IMR-90 (cell line): ENCODE measurements around the gene HIVEP1. TPM values are rescaled to one million over a fixed set of nuclear protein-coding genes. Genes with fewer than 3 reads are reported as not detected.

Experiments
- ATAC-seq: fragments of 200-7000 bp; cut with Tn5 transposase; 2 replicates; pipeline ENCODE4 v1.9.1; 2020; ENCODE audit warnings: low read depth, mild to moderate bottlenecking, moderate library complexity
- BruUV-seq: library from RNA; stranded (reverse); fragments of 400-500 nt; replicated peaks from 2 replicates; lab custom pipeline; 2021; lab: Mats Ljungman, UMichigan
- CTCF ChIA-PET: fragments of 300-600 bp; formaldehyde crosslinking; extraction: SDS; loops from one replicate; lab custom pipeline; 2021; ENCODE audit warnings: antibody characterized with exemption; lab: Yijun Ruan, JAX
- POLR2A ChIA-PET: fragments of 300-600 bp; sonication (Branson Sonifier 250); formaldehyde crosslinking; loops from one replicate; lab custom pipeline; 2022; ENCODE audit warnings: antibody characterized with exemption; ENCODE audit not compliant: unreplicated experiment; lab: Charles Lee
- DNase-seq: peaks from one replicate; pipeline ENCODE4 v3.0.0; 2013
- H2AFZ ChIP-seq: replicated peaks from 2 replicates; pipeline ENCODE3; 2013; ENCODE audit warnings: low read length, mild to moderate bottlenecking; ENCODE audit not compliant: poor library complexity
- H2AK5ac ChIP-seq: 2 replicates; pipeline ENCODE4 v1.6.1; 2013; ENCODE audit warnings: low read depth, low read length, inconsistent platforms
- H2AK9ac ChIP-seq: replicated peaks from 2 replicates; pipeline ENCODE3; 2013; ENCODE audit warnings: mild to moderate bottlenecking, low read depth, low read length, moderate library complexity; ENCODE audit not compliant: poor library complexity
- H2BK120ac ChIP-seq: 2 replicates; pipeline ENCODE4 v1.6.1; 2013; ENCODE audit warnings: low read depth, low read length, inconsistent platforms
- H2BK15ac ChIP-seq: 3 replicates; pipeline ENCODE4 v1.6.1; 2013; ENCODE audit warnings: low read depth, low read length, inconsistent platforms
- H2BK20ac ChIP-seq: 2 replicates; pipeline ENCODE4 v1.6.1; 2013; ENCODE audit warnings: low read depth, mild to moderate bottlenecking, inconsistent platforms, low read length, moderate library complexity
- H2BK5ac ChIP-seq: 2 replicates; pipeline ENCODE4 v1.6.1; 2013; ENCODE audit warnings: mild to moderate bottlenecking, low read depth, low read length, inconsistent platforms; ENCODE audit not compliant: poor library complexity, severe bottlenecking
- H3K14ac ChIP-seq: replicated peaks from 2 replicates; pipeline ENCODE4 v1.6.1; 2013; ENCODE audit warnings: low read depth, low read length, inconsistent platforms
- H3K18ac ChIP-seq: 2 replicates; pipeline ENCODE4 v1.6.1; 2013; ENCODE audit warnings: low read depth, low read length, control low read depth
- H3K23ac ChIP-seq: 2 replicates; pipeline ENCODE4 v1.6.1; 2013; ENCODE audit warnings: low read depth, low read length, inconsistent platforms
- H3K27ac ChIP-seq: 2 replicates; pipeline ENCODE4 v1.5.1; 2013; ENCODE audit warnings: mild to moderate bottlenecking, control low read depth, low read length; ENCODE audit not compliant: insufficient read depth
- H3K27me3 ChIP-seq: 2 replicates; pipeline ENCODE4 v1.6.1; 2013; ENCODE audit warnings: low read length; ENCODE audit not compliant: control insufficient read depth, insufficient read depth
- H3K36me3 ChIP-seq: 2 replicates; pipeline ENCODE4 v1.6.1; 2013; ENCODE audit warnings: low read length, mixed read lengths; ENCODE audit not compliant: control insufficient read depth, insufficient read depth
- H3K4ac ChIP-seq: 2 replicates; pipeline ENCODE4 v1.6.1; 2013; ENCODE audit warnings: low read depth, low read length, inconsistent platforms
- H3K4me1 ChIP-seq: 2 replicates; pipeline ENCODE4 v1.6.1; 2013; ENCODE audit warnings: low read length, mixed read lengths; ENCODE audit not compliant: control insufficient read depth, insufficient read depth
- H3K4me2 ChIP-seq: 2 replicates; pipeline ENCODE4 v1.6.1; 2013; ENCODE audit warnings: low read depth, mild to moderate bottlenecking, control low read depth, low read length, moderate library complexity
- H3K4me3 ChIP-seq: 2 replicates; pipeline ENCODE4 v1.5.1; 2013; ENCODE audit warnings: low read depth, mild to moderate bottlenecking, control low read depth, low read length, moderate library complexity; ENCODE audit not compliant: insufficient read depth
- H3K56ac ChIP-seq: 2 replicates; pipeline ENCODE4 v1.6.1; 2013; ENCODE audit warnings: low read length, inconsistent platforms; ENCODE audit not compliant: insufficient read depth; ENCODE audit errors: extremely low read depth
- H3K79me1 ChIP-seq, 2 experiments: 2 replicates each; pipeline ENCODE4 v1.6.1; 2013; ENCODE audit warnings: low read length in 2 of 2, inconsistent platforms in 1 of 2, low read depth in 1 of 2
- H3K9ac ChIP-seq: 2 replicates; pipeline ENCODE4 v1.6.1; 2013; ENCODE audit warnings: low read depth, low read length, control low read depth
- H3K9me1 ChIP-seq: 2 replicates; pipeline ENCODE4 v1.6.1; 2013; ENCODE audit warnings: low read length, inconsistent platforms; ENCODE audit not compliant: insufficient read depth
- H3K9me3 ChIP-seq: 2 replicates; pipeline ENCODE4 v1.6.1; 2013; ENCODE audit warnings: low read length; ENCODE audit not compliant: control insufficient read depth, insufficient read depth
- H4K20me1 ChIP-seq: 2 replicates; pipeline ENCODE4 v1.6.1; 2013; ENCODE audit warnings: low read length, inconsistent platforms; ENCODE audit not compliant: insufficient read depth
- H4K5ac ChIP-seq: 2 replicates; pipeline ENCODE4 v1.6.1; 2013; ENCODE audit warnings: mild to moderate bottlenecking, low read depth, low read length, control low read depth
- H4K8ac ChIP-seq, 2 experiments: 2 replicates each; pipeline ENCODE4 v1.6.1; 2013; ENCODE audit warnings: low read depth in 2 of 2, low read length in 2 of 2, control low read depth in 1 of 2, inconsistent platforms in 1 of 2
- H4K91ac ChIP-seq: 2 replicates; pipeline ENCODE4 v1.6.1; 2013; ENCODE audit warnings: low read depth, low read length, inconsistent platforms; ENCODE audit not compliant: insufficient read depth
- BHLHE40 ChIP-seq: fragments of 150-350 bp; IDR thresholded peaks from 2 replicates; pipeline ENCODE4 v1.6.1; 2016; ENCODE audit warnings: mild to moderate bottlenecking, low read depth, low read length
- CEBPB ChIP-seq: IDR thresholded peaks from 2 replicates; pipeline ENCODE4 v1.6.1; 2012; ENCODE audit warnings: low read depth, low read length, improper control_type of control experiment
- CHD1 ChIP-seq: IDR thresholded peaks from 2 replicates; pipeline ENCODE4 v1.6.1; 2012; ENCODE audit warnings: low read depth, low read length, improper control_type of control experiment
- ELK1 ChIP-seq: fragments of 150-350 bp; IDR thresholded peaks from 2 replicates; pipeline ENCODE4 v1.6.1; 2016; ENCODE audit warnings: low read depth, mild to moderate bottlenecking, low read length, moderate library complexity, borderline replicate concordance
- FOS ChIP-seq: fragments of 150-350 bp; IDR thresholded peaks from 2 replicates; pipeline ENCODE4 v1.6.1; 2016; ENCODE audit warnings: low read depth, low read length
- MAFK ChIP-seq: IDR thresholded peaks from 2 replicates; pipeline ENCODE4 v1.6.1; 2012; ENCODE audit warnings: low read depth, low read length, improper control_type of control experiment
- MAZ ChIP-seq: IDR thresholded peaks from 2 replicates; pipeline ENCODE4 v1.6.1; 2012; ENCODE audit warnings: low read depth, mild to moderate bottlenecking, low read length, improper control_type of control experiment, moderate library complexity, borderline replicate concordance
- MXI1 ChIP-seq: IDR thresholded peaks from 2 replicates; pipeline ENCODE4 v1.6.1; 2012; ENCODE audit warnings: low read depth, mild to moderate bottlenecking, low read length, moderate library complexity, borderline replicate concordance
- NFE2L2 ChIP-seq: fragments of 150-350 bp; IDR thresholded peaks from 2 replicates; pipeline ENCODE4 v1.6.1; 2016; ENCODE audit warnings: low read depth, mild to moderate bottlenecking, low read length
- POLR2A ChIP-seq: IDR thresholded peaks from 2 replicates; pipeline ENCODE4 v1.6.1; 2012; ENCODE audit warnings: mild to moderate bottlenecking, low read depth, low read length
- RAD21 ChIP-seq: IDR thresholded peaks from 2 replicates; pipeline ENCODE4 v1.6.1; 2012; ENCODE audit warnings: low read length, improper control_type of control experiment
- RCOR1 ChIP-seq: IDR thresholded peaks from 2 replicates; pipeline ENCODE4 v1.6.1; 2012; ENCODE audit warnings: mild to moderate bottlenecking, low read length, improper control_type of control experiment; ENCODE audit not compliant: insufficient replicate concordance
- RFX5 ChIP-seq: IDR thresholded peaks from 2 replicates; pipeline ENCODE4 v1.8.0; 2012; ENCODE audit warnings: low read depth, mild to moderate bottlenecking, low read length, moderate library complexity
- SMC3 ChIP-seq: fragments of 150-350 bp; IDR thresholded peaks from 2 replicates; pipeline ENCODE4 v1.6.1; 2016; ENCODE audit warnings: low read depth, mild to moderate bottlenecking, antibody characterized with exemption, low read length, moderate library complexity
- dilution Hi-C: fragments of 300-500 bp; cut with HindIII; formaldehyde crosslinking; loops from one replicate; pipeline ENCODE4 v1.14.3; 2018; ENCODE audit warnings: low sequenced_read_pairs; ENCODE audit not compliant: unreplicated experiment
- in situ Hi-C: fragments of 300-500 bp; cut with MboI; formaldehyde crosslinking; loops from 3 replicates; pipeline ENCODE4 v1.14.3; 2019; ENCODE audit warnings: low sequenced_read_pairs, inconsistent platforms, mixed read lengths
- intact Hi-C: fragments of 100-400 bp; cut with micrococcal nuclease; formaldehyde crosslinking; loops from 2 replicates; pipeline ENCODE4 v1.10.0; 2022
- polyA plus RNA-seq, 3 experiments: library from polyadenylated mRNA; depleted of rRNA; stranded (reverse); fragments of >200 nt; gene quantifications; 2 replicates each; pipeline ENCODE4 v1.2.3, GENCODE V29; 2012; ENCODE audit warnings: low replicate concordance in 1 of 3
- total RNA-seq: library from RNA; depleted of rRNA; stranded (reverse); fragments of >200 nt; gene quantifications from 2 replicates; pipeline ENCODE4 v1.2.3, GENCODE V29; 2012
- TF ChIP-seq, protein P1 (sequence below): fragments of 150-350 bp; IDR thresholded peaks from 2 replicates; pipeline ENCODE4 v1.6.1; 2017; ENCODE audit warnings: mild to moderate bottlenecking, antibody characterized with exemption, low read length, low read depth
- TF ChIP-seq, protein P2 (sequence below): conservative IDR thresholded peaks from 2 replicates; pipeline ENCODE4 v1.5.1; 2012; ENCODE audit warnings: mild to moderate bottlenecking, low read depth, low read length, improper control_type of control experiment

HIVEP1 gene
- total and polyA plus RNA-seq, 2 of the 4 experiments (the other 2 are of a cell fraction) = 13.0 to 17.2 TPM

- Histone ChIP-seq H3K23ac (no peak overlapping the region), H2AK5ac (no peak overlapping the region), H3K9ac (no peak overlapping the region), H2BK120ac (no peak overlapping the region), H4K8ac (no peak overlapping the region), H3K56ac (no peak overlapping the region), H3K27ac (no peak overlapping the region), H3K4me2 (no peak overlapping the region), H2BK20ac (no peak overlapping the region), H2AK9ac (no peak overlapping the region), H3K9me3 (no peaks in the 10 kb centered on the region), H4K91ac (no peak overlapping the region), H4K20me1 (no peaks in the 10 kb centered on the region), H3K4me1 (no peaks in the 10 kb centered on the region), H3K27me3 (no peaks in the 10 kb centered on the region), H4K5ac (no peak overlapping the region), H2BK15ac (no peak overlapping the region), H3K4me3 (no peak overlapping the region), H3K79me1 (no peaks in the 10 kb centered on the region), H3K9me1 (no peaks in the 10 kb centered on the region), H3K36me3 (no peaks in the 10 kb centered on the region), H3K14ac (no peak overlapping the region), H2AFZ (no peak overlapping the region), H3K4ac (no peak overlapping the region), H2BK5ac (no peak overlapping the region), H3K18ac (no peak overlapping the region)
- no peak for DNase-seq
- TF ChIP-seq, protein P1, sequence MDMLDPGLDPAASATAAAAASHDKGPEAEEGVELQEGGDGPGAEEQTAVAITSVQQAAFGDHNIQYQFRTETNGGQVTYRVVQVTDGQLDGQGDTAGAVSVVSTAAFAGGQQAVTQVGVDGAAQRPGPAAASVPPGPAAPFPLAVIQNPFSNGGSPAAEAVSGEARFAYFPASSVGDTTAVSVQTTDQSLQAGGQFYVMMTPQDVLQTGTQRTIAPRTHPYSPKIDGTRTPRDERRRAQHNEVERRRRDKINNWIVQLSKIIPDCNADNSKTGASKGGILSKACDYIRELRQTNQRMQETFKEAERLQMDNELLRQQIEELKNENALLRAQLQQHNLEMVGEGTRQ = no peak
- TF ChIP-seq, protein P2, sequence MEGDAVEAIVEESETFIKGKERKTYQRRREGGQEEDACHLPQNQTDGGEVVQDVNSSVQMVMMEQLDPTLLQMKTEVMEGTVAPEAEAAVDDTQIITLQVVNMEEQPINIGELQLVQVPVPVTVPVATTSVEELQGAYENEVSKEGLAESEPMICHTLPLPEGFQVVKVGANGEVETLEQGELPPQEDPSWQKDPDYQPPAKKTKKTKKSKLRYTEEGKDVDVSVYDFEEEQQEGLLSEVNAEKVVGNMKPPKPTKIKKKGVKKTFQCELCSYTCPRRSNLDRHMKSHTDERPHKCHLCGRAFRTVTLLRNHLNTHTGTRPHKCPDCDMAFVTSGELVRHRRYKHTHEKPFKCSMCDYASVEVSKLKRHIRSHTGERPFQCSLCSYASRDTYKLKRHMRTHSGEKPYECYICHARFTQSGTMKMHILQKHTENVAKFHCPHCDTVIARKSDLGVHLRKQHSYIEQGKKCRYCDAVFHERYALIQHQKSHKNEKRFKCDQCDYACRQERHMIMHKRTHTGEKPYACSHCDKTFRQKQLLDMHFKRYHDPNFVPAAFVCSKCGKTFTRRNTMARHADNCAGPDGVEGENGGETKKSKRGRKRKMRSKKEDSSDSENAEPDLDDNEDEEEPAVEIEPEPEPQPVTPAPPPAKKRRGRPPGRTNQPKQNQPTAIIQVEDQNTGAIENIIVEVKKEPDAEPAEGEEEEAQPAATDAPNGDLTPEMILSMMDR = no peak
- TF ChIP-seq CHD1 (no peak), BHLHE40 (no peak), RFX5 (no peak), NFE2L2 (no peak), MAFK (no peak), FOS (no peak), SMC3 (no peak), RCOR1 (no peak), RAD21 (no peak), ELK1 (no peak), CEBPB (no peak), POLR2A (no peak), MXI1 (no peak), MAZ (no peak)
- CTCF ChIA-PET = interaction anchor here (1.1 kb wide), 1 partner anchor 11 kb away, joined by 3 read pairs; no protein-coding TSS in a partner anchor
- dilution Hi-C loops = no loop called here
- intact Hi-C loops = no loop called here
- POLR2A ChIA-PET = no interaction called here
- in situ Hi-C loops = no loop called here
- no peak for ATAC-seq
- no TSS peak for BruUV-seq
Observed at GRCh38 chr6:12189150-12189549, 177.0 kb downstream of the HIVEP1 start.
